GM12801 (cell line): Measurements from ENCODE around the gene SCYGR2.

Experiments
- TF ChIP-seq, protein P1 (sequence below): IDR thresholded peaks from one replicate; pipeline ENCODE4 v1.5.1; 2011; ENCODE audit warnings: control low read depth; ENCODE audit not compliant: insufficient read length; ENCODE audit errors: extremely low read depth

Gene SCYGR2

DNA sequence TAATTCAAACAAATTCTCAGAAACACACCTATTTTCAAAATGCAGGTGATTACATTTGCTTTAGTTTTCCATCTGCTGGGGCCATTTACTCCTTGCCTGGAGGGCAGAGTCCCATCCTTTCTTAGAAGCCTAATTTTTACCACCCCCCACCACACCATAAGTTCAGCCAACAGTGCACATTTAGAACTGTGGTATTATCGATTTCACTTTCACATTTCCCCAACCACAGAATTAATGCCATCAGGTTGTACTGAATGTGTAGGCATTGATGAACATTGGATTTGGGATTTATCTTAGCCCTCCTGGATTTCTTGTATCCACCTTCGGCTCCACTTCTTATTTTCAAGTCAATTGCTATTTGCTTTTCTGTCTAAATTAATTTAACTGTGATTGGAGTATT lies 11.4 kb downstream of the SCYGR2 start:
- TF ChIP-seq, protein P1, sequence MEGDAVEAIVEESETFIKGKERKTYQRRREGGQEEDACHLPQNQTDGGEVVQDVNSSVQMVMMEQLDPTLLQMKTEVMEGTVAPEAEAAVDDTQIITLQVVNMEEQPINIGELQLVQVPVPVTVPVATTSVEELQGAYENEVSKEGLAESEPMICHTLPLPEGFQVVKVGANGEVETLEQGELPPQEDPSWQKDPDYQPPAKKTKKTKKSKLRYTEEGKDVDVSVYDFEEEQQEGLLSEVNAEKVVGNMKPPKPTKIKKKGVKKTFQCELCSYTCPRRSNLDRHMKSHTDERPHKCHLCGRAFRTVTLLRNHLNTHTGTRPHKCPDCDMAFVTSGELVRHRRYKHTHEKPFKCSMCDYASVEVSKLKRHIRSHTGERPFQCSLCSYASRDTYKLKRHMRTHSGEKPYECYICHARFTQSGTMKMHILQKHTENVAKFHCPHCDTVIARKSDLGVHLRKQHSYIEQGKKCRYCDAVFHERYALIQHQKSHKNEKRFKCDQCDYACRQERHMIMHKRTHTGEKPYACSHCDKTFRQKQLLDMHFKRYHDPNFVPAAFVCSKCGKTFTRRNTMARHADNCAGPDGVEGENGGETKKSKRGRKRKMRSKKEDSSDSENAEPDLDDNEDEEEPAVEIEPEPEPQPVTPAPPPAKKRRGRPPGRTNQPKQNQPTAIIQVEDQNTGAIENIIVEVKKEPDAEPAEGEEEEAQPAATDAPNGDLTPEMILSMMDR, result no peak

DNA sequence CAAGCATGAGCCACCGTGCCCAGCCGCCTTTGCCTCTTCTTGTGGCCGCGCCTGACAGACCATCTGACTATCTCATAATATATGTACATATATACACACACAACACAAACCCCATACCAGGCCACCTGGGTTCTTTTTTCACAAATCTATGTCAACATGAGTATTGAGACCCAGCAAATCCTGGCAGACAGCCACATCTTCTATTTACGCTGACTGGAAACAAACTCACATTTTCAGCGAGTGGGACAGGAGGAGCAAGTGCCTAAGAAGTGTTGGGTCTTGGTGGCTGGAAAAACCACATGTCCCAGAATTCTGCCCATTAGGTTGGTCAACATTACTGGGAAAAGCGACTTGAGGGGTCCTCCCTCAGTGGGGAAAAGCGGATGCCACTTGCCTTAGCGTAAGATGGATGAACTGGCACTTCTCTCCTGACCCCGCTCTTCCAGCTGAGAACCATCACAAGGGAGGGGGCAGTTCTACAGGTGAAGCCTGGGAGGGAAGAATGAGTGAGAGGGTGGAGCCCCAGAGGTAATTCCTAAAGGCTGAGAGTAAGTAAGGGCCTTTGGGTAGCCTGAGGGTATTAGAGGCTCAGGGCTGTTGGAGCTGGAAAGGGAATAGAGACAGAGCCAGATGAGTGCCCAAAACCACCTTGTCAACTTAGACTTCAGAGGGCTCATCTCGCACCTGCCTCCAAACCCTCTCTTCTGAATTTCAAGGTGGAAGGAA lies 14.0 kb downstream of the SCYGR2 start:
- TF ChIP-seq, protein P1, result no peak

DNA sequence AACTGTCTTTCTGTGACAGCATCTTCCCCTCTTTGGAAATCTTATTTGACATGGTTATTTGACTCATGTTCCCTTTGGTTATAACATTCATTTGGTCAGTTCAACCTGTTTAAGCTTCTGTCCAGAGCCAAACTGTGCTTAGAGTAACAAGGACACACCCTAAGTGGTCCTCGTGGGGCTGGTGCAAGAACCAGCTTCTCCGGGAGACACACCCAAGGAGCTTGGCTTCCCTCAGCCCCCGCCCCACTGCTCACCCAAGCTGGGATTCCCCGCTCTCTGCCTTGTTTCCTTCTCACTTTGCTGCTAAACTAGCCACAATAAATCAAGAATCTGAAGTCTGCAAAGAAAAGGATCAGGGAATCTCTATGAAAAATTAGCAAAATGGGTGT lies 14.6 kb downstream of the SCYGR2 start:
- TF ChIP-seq, protein P1, result no peak

DNA sequence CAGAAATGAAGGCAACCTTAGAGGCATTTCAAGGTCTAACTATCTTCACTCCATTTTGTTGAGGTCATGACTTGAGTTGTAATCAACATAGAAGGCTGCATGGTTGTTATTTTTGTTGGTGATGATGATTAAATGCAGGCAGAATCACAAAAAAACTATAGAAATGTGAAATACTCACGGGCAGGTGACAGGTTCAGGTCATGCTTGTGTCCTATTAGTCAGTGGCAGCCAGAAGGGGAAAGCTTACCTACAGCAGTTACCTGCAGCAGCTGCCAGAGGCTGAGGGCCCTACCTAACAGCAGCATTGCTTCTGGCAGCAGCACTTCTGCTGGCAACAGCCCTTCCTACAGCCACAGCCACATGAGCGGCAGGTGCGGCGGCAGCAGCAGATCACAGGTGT lies 15.6 kb downstream of the SCYGR2 start:
- TF ChIP-seq, protein P1, result no peak

DNA sequence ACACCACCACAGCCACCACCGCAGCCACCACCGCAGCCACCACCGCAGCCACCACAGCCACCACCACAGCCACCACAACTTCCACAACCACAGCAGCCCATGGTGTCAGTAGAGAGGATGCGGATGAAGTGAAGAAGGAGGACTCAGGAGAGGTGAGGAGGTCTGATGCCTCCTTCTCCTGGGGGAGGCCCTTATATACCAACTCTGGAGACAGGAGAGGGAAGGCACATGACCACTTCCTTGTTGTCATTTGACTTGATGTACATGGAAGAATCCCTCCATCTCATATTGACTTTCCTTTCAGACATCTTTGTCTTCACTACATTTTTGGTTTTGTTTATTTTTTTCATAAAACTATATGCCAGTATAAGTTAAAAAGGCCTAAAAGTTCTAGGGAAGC lies 16.0 kb downstream of the SCYGR2 start, which contains the start of gene SCYGR3:
SCYGR3 (minus strand) TSS at position 101 of the 400 bp plus-strand sequence; CDS start at position 101, 0 bp downstream.
- TF ChIP-seq, protein P1, result no peak

DNA sequence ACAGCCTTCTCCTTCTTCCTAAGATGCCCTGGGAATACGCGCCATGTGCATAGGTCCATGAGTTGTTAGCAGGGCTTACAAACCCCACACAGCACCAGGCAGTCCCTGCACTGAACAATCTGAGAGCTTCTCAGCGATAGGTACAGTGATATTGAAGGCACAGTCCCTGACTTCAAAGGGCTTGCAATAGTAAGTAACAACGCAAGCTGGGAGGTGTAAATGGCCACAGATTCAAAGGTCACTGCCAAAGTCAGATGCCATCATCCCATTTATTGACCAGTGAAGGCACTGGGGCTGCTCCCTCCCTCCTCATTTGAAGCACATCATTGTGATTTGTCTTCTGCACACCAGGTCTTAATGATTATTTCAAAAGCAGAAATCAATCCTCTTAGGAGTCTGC lies 16.5 kb downstream of the SCYGR2 start:
- TF ChIP-seq, protein P1, result no peak

DNA sequence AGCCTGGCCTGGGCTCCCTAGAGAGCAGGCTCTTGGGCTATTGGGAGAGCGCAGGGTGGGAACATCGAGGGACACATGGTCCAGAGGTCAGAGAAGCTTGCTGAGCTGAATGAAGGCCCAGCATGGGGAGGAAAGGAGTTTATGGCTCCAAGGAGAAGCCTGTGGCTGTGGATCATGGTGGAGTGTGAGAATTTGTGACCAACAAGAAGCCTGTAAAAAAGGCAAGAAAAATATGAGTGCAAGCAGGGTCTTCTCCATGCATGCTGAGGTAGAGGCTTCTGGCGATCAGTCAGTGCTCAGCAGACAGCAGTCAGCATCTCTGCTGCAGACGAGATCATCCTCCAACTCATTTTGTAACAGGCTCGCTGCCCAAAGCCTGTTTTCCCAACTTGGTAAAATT lies 17.2 kb downstream of the SCYGR2 start:
- TF ChIP-seq, protein P1, result no peak

DNA sequence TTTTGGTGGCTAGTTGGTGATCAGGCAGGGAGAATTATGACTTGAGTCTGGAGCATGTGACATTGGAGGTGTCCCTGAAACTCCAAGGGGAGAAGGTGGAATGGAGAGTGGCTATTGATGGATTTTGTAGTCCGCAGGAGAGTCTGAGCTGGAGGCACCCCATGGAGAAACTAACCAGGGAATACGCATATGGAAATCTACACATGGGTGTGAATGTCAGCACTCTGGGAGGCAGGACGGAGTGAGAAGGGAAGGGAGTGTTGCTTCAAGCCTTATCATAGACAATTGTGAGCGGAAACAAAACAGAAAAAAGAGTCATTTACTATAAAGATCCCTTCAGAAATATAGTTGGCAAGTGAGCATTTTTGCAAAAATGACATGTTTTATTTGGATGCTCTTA lies 17.9 kb downstream of the SCYGR2 start:
- TF ChIP-seq, protein P1, result no peak
